Activated CD4-positive, alpha-beta memory T cell treated with anti-CD3 and anti-CD28 coated beads, Interleukin-2, amount 10 ng/mL, durations not matched to agents 7 days and 5 days (primary cell): ENCODE results near the gene PAQR4. TPM values are rescaled to one million over a fixed set of nuclear protein-coding genes. Genes with fewer than 3 reads are reported as not detected.

Experiments
- CTCF ChIA-PET: fragments of 350-600 bp; sonication (Branson Sonifier 250); formaldehyde crosslinking; loops from one replicate; lab custom pipeline; 2021; ENCODE audit warnings: antibody characterized with exemption, inconsistent platforms; lab: Charles Lee
- POLR2A ChIA-PET: fragments of 350-600 bp; sonication (Branson Sonifier 250); formaldehyde crosslinking; loops from one replicate; lab custom pipeline; 2021; ENCODE audit warnings: antibody characterized with exemption; lab: Charles Lee
- DNase-seq: peaks from one replicate; pipeline ENCODE4 v3.0.0-alpha.2; 2020
- H3K27ac Mint-ChIP-seq: one replicate; pipeline ENCODE4 v1.8.0; 2021; ENCODE audit warnings: mild to moderate bottlenecking, mixed read lengths
- H3K27me3 Mint-ChIP-seq: one replicate; pipeline ENCODE4 v1.8.0; 2021; ENCODE audit warnings: mixed read lengths
- H3K36me3 Mint-ChIP-seq: one replicate; pipeline ENCODE4 v1.8.0; 2021; ENCODE audit warnings: low read depth, mixed read lengths
- H3K4me1 Mint-ChIP-seq: one replicate; pipeline ENCODE4 v1.8.0; 2021; ENCODE audit warnings: mixed read lengths
- H3K4me3 Mint-ChIP-seq: one replicate; pipeline ENCODE4 v1.8.0; 2021; ENCODE audit warnings: mild to moderate bottlenecking, mixed read lengths
- H3K9me3 Mint-ChIP-seq: one replicate; pipeline ENCODE4 v1.8.0; 2021; ENCODE audit warnings: mixed read lengths
- total RNA-seq, 2 experiments: library from RNA; stranded (reverse); gene quantifications; one replicate each; pipeline ENCODE4 v1.2.3, GENCODE V29; 2021

Gene PAQR4
- total RNA-seq, 2 experiments from 2014 or later, result 50.0 to 52.3 TPM

GRCh38 chr16:2969545-2970521, 685 bp downstream of the PAQR4 start:
- H3K36me3 Mint-ChIP-seq, result peaks cover 22% of the 10 kb centered on the region
- CTCF ChIA-PET, result interaction anchor here (0.9 to 1.6 kb wide), 8 partner anchors 10 to 166 kb away, joined by 3 to 31 read pairs (median 6); partner anchors contain the start of genes FLYWCH1, PKMYT1 and ZNF213
- H3K4me3 Mint-ChIP-seq, result peak overlapping the region; percentile 76
- peak; percentile 87 for DNase-seq
- H3K27ac Mint-ChIP-seq, result peak overlapping the region; percentile 71
- peaks cover 21% of the 10 kb centered on the region for H3K27me3 Mint-ChIP-seq
- H3K9me3 Mint-ChIP-seq, result no peaks in the 10 kb centered on the region
- peaks cover 39% of the 10 kb centered on the region for H3K4me1 Mint-ChIP-seq
- POLR2A ChIA-PET, result interaction anchor here (0.6 to 4.1 kb wide), 19 partner anchors 10 to 216 kb away, joined by 3 to 107 read pairs (median 3); partner anchors contain the start of genes HCFC1R1, PKMYT1 and TNFRSF12A

GRCh38 chr16:2970563-2970962, 1.4 kb downstream of the PAQR4 start:
- ChIA-PET POLR2A (interaction anchor here (0.9 to 4.1 kb wide), 10 partner anchors 9 to 217 kb away, joined by 3 to 107 read pairs (median 4); partner anchors contain the start of genes HCFC1R1, PKMYT1 and TNFRSF12A), CTCF (interaction anchor here (0.9 to 1.6 kb wide), 8 partner anchors 9 to 165 kb away, joined by 3 to 31 read pairs (median 6); partner anchors contain the start of genes FLYWCH1, PKMYT1 and ZNF213)
- no peak for DNase-seq
- Mint-ChIP-seq H3K9me3 (no peaks in the 10 kb centered on the region), H3K4me3 (peak overlapping the region; percentile 76), H3K36me3 (peaks cover 23% of the 10 kb centered on the region), H3K27ac (peak overlapping the region; percentile 71), H3K4me1 (peaks cover 32% of the 10 kb centered on the region), H3K27me3 (peaks cover 16% of the 10 kb centered on the region)

GRCh38 chr16:2971134-2971984, 2.2 kb downstream of the PAQR4 start:
- POLR2A ChIA-PET, result interaction anchor here (1.4 to 4.1 kb wide), 3 partner anchors 8 to 33 kb away, joined by 3 to 107 read pairs (median 4); partner anchors contain the start of gene PKMYT1
- no peak for DNase-seq
- peaks cover 12% of the 10 kb centered on the region for H3K27me3 Mint-ChIP-seq
- CTCF ChIA-PET, result no interaction called here
- peak overlapping the region; percentile 76 for H3K4me3 Mint-ChIP-seq
- H3K9me3 Mint-ChIP-seq, result no peaks in the 10 kb centered on the region
- H3K36me3 Mint-ChIP-seq, result peaks cover 29% of the 10 kb centered on the region
- H3K4me1 Mint-ChIP-seq, result peaks cover 28% of the 10 kb centered on the region
- peak overlapping the region; percentile 71 for H3K27ac Mint-ChIP-seq

DNA sequence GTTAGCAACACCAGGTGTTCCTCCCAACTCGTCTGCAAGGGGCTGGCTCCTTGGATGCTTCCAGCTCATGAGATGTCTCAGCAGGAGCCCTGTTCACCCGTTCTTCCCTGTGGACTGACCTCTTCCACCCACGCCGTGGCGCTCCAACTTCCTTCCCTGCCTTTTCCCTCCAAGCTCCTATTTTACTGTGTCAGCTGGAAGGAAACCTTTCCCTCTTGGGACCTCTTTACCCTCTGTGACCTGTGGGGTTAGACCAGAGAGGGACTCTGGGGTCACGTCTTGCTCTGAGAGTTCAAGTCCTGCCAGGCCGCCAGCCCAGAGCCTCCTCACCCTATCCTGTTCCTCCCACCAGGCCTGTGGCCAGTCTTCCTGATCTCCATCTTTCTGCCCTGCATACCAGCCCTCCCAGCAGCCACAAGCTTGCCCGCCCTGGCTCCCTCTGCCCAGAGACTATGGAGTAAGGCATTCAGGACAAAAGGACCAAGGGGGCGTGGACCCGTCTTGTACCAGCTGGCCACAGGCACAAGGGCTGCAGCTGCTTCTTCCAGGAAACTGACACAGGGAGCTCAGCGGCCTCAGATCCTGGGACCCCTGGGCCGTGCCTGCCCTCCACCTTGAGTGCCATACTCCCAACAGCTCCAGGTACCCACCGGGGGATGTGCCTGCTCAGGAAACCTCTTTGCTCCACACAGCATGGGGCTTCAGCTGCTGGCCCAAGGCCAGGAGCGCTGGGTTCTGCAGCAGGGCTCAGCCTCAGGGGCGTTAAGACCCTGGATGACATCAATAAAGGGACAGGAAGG, 3.0 kb downstream of the PAQR4 start:
- Mint-ChIP-seq H3K9me3 (no peaks in the 10 kb centered on the region), H3K4me3 (peak overlapping the region; percentile 15), H3K27me3 (peaks cover 10% of the 10 kb centered on the region), H3K36me3 (peaks cover 34% of the 10 kb centered on the region), H3K27ac (peak overlapping the region; percentile 40), H3K4me1 (peaks cover 33% of the 10 kb centered on the region)
- no peak for DNase-seq
- CTCF ChIA-PET, result interaction anchor here (0.6 to 0.9 kb wide), 3 partner anchors 8 to 45 kb away, joined by 3 read pairs; no protein-coding TSS in a partner anchor
- POLR2A ChIA-PET, result interaction anchor here (1.4 to 4.1 kb wide), 3 partner anchors 7 to 32 kb away, joined by 3 to 107 read pairs (median 4); partner anchors contain the start of gene PKMYT1

GRCh38 chr16:2973093-2973492, 3.9 kb downstream of the PAQR4 start:
- Mint-ChIP-seq H3K4me1 (peaks cover 36% of the 10 kb centered on the region), H3K27me3 (peaks cover 5% of the 10 kb centered on the region), H3K4me3 (no peak overlapping the region), H3K27ac (no peak overlapping the region), H3K9me3 (no peaks in the 10 kb centered on the region), H3K36me3 (peaks cover 40% of the 10 kb centered on the region)
- CTCF ChIA-PET, result interaction anchor here (0.6 kb wide), 1 partner anchor 8 kb away, joined by 3 read pairs; no protein-coding TSS in a partner anchor
- DNase-seq, result no peak
- POLR2A ChIA-PET, result interaction anchor here (1.5 kb wide), 1 partner anchor 15 kb away, joined by 4 read pairs; a partner anchor contains a TSS

DNA sequence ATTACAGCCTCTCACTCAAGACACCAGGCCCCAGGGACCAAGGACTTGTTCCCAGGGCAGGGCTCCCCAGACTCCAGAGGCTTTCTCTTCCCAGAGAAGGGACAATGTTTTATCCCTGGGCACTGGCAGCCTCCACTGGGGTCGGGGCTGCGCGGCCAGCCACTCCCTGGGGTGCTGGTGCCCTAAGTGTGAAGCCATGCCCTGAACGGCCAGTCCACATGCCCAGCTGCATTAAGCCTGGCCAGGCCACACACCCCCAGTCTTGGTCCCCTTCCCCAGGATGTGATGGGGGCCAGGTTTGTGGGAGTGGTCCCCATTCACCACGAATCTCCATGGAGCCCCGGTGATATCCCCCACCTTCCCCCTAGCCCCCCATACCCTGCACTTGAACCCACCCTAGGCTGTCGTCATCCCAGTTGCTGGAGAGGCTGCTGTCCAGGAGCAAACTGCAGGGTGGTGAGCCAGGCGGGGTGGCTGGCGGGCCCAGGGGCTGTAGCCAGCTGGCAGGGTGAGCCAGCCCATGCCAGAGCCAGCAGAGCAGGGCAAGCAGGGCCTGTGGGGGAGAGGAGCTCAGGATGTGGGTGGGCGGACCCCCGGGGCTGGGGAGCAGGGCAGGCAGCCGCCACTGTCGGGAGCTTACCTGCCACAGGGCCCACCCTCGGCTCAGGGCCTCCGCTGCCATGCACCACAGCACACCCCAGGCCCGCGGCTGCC, 4.6 kb downstream of the PAQR4 start:
- POLR2A ChIA-PET, result no interaction called here
- Mint-ChIP-seq H3K9me3 (no peaks in the 10 kb centered on the region), H3K4me3 (no peak overlapping the region), H3K4me1 (peaks cover 33% of the 10 kb centered on the region), H3K27ac (no peak overlapping the region), H3K27me3 (no peaks in the 10 kb centered on the region), H3K36me3 (peaks cover 43% of the 10 kb centered on the region)
- DNase-seq, result no peak
- CTCF ChIA-PET, result no interaction called here

- no peak for DNase-seq
- ChIA-PET POLR2A (interaction anchor here (0.8 kb wide), 1 partner anchor 384 kb away, joined by 3 read pairs; no protein-coding TSS in a partner anchor), CTCF (no interaction called here)
- no peaks in the 10 kb centered on the region for H3K9me3 Mint-ChIP-seq
- peaks cover 35% of the 10 kb centered on the region for H3K4me1 Mint-ChIP-seq
- no peaks in the 10 kb centered on the region for H3K27me3 Mint-ChIP-seq
- peaks cover 43% of the 10 kb centered on the region for H3K36me3 Mint-ChIP-seq
- H3K27ac Mint-ChIP-seq, result no peak overlapping the region
- H3K4me3 Mint-ChIP-seq, result no peak overlapping the region
These were observed 5.3 kb downstream of the PAQR4 start for GRCh38 chr16:2974319-2975056.

- H3K4me3 Mint-ChIP-seq, result no peak overlapping the region
- CTCF ChIA-PET, result no interaction called here
- H3K4me1 Mint-ChIP-seq, result peaks cover 34% of the 10 kb centered on the region
- H3K27ac Mint-ChIP-seq, result no peak overlapping the region
- H3K9me3 Mint-ChIP-seq, result no peaks in the 10 kb centered on the region
- no peak for DNase-seq
- POLR2A ChIA-PET, result interaction anchor here (0.8 to 2.6 kb wide), 2 partner anchors 10 to 384 kb away, joined by 3 to 7 read pairs; no protein-coding TSS in a partner anchor
- H3K27me3 Mint-ChIP-seq, result no peaks in the 10 kb centered on the region
- peaks cover 45% of the 10 kb centered on the region for H3K36me3 Mint-ChIP-seq
These were observed 6.1 kb downstream of the PAQR4 start for GRCh38 chr16:2975161-2975795.

DNA sequence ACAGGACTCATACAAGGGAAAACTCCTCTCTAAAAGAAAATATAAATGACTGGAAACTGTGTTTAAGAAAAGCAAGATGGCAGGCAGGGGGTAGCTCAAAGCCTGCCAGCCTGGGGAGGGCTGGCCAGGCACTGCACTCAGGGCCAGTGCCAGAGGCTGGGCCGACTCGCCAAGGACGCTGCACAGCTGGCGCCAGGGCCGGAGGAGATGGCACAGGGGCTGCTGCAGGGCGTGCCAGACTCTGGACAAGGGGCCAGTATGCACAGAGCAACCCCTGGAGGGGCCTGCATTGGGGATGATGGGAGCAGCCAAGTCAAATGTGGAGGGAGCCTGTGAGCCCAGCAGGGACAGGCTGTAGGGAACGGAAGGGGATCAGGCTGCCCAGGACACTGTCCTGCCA, 7.1 kb downstream of the PAQR4 start:
- CTCF ChIA-PET, result interaction anchor here (0.5 kb wide), 1 partner anchor 58 kb away, joined by 4 read pairs; no protein-coding TSS in a partner anchor
- H3K36me3 Mint-ChIP-seq, result peaks cover 39% of the 10 kb centered on the region

DNA sequence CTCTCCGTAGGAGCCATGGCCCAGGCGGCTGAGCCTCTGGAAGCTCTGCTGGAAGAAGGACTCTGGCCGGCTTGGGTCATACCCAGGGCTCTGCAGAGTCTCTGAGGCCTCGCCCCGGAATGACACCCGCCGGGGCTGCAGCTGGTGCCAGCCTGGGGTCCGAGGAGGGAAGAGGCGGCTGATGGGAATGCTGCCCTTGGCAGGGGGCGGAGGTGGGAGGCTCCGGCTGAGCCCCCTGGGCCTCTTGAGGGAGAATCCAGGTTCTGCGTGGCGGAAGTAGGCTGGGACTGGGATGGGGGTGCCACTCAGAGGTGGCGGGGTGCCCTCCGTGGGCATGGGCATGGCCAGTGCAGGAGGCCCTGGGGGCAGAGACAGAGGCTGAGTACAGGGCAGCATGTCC, 7.5 kb downstream of the PAQR4 start:
- H3K36me3 Mint-ChIP-seq, result peaks cover 37% of the 10 kb centered on the region
- no peak overlapping the region for H3K27ac Mint-ChIP-seq

More for the DNA sequence above, 7.1 kb downstream of the PAQR4 start:
- no peak for DNase-seq
- POLR2A ChIA-PET, result interaction anchor here (2.6 kb wide), 1 partner anchor 11 kb away, joined by 7 read pairs; no protein-coding TSS in a partner anchor
- peaks cover 32% of the 10 kb centered on the region for H3K4me1 Mint-ChIP-seq
- H3K9me3 Mint-ChIP-seq, result no peaks in the 10 kb centered on the region
- no peak overlapping the region for H3K4me3 Mint-ChIP-seq
- no peak overlapping the region for H3K27ac Mint-ChIP-seq
- no peaks in the 10 kb centered on the region for H3K27me3 Mint-ChIP-seq

More for the DNA sequence above, 7.5 kb downstream of the PAQR4 start:
- ChIA-PET CTCF (no interaction called here), POLR2A (interaction anchor here (2.6 kb wide), 1 partner anchor 11 kb away, joined by 7 read pairs; no protein-coding TSS in a partner anchor)
- no peaks in the 10 kb centered on the region for H3K27me3 Mint-ChIP-seq
- H3K4me3 Mint-ChIP-seq, result no peak overlapping the region
- no peak for DNase-seq
- H3K4me1 Mint-ChIP-seq, result peaks cover 34% of the 10 kb centered on the region
- H3K9me3 Mint-ChIP-seq, result no peaks in the 10 kb centered on the region
